CD4-positive, alpha-beta T cell treated with Interleukin-10 for 1 hour (primary cell): Measurements from ENCODE around the gene RFNG.
"Not testable (repeated sequence)": the region's sequence is repeated elsewhere in the genome, so short reads cannot be mapped to it uniquely, and the experiment has no call there.

Source experiments
- DNase-seq: peaks from one replicate; pipeline ENCODE4 v3.0.0-alpha.2; 2020

The RFNG gene

GRCh38 chr17:82039695-82040299 lies 11.8 kb downstream of the RFNG start:
- DNase-seq = no peak

DNA sequence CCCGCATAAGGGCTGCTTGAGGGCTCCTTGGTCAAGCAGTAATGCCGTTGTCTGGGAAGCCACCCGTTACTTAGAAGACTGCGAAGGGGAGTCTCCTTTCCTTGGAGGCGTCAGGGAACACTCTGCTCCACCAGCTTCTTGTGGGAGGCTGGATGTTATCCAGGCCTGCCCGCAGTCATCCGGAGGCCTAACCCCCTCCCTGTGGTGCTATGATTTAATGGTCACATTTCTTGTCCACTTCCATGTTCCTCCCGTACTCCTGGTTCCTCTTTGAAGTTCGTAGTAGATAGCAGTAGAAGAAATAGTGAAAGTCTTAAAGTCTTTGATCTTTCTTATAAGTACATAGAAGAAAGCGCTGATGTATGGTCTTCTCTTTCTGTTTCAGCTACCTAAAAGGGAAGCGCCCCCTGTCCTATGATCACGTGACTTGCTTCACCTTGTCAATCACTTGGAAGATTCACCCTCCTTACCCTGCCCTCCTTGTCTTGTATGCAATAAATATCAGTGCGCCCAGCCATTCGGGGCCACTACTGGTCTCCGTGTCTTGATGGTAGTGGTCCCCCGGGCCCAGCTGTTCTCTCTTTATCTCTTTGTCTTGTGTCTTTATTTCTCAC lies 12.7 kb downstream of the RFNG start:
- DNase-seq = not testable (repeated sequence)

- DNase-seq = no peak
These were observed 13.8 kb downstream of the RFNG start for GRCh38 chr17:82037889-82038195.

DNA sequence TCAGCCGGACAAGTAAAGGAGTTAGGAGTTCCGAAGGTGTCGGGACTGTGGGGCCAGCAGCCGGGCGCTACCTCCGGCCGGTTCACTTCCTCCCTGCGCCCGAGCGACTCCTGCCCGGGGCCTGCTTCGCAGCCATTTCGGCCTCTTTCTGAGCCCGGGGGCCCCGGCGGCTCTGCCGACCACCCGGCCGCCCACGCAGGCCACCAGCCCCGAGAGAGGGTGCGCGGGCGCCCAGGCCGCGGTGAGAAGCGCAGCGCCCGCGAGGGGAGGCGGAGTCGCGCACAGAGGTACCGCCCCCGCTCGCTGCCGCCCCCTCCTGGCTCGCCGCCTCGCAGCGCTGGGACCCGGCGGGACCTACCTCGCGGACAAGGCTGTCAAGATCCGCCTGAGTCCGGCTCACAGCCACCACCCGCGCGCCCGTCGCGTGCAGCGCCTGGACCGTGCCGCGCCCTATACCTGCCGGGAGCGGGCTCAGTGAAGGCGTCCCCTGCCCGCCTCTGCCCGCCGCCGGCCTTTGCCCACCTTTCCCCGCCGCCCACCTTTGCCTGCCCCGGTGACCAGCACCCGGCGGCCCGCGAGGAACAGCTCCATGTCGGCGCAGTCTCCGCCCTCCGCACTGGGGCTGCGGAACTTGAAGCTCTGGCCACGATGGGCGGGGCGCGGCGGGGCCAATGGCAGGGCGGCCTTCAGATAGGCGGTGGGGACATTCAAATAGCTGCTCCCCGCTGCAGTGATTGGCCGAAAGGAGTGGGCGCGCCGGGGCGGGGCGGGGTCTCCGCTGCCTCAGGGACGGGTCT lies 14.3 kb downstream of the RFNG start, which contains the start of gene DCXR:
DCXR (minus strand) TSS at position 606 of the 797 bp plus-strand sequence; CDS start at position 591, 15 bp downstream.
- DNase-seq = peak; percentile 96

- no peak for DNase-seq
These were observed 14.9 kb downstream of the RFNG start for GRCh38 chr17:82036634-82037091.

DNA sequence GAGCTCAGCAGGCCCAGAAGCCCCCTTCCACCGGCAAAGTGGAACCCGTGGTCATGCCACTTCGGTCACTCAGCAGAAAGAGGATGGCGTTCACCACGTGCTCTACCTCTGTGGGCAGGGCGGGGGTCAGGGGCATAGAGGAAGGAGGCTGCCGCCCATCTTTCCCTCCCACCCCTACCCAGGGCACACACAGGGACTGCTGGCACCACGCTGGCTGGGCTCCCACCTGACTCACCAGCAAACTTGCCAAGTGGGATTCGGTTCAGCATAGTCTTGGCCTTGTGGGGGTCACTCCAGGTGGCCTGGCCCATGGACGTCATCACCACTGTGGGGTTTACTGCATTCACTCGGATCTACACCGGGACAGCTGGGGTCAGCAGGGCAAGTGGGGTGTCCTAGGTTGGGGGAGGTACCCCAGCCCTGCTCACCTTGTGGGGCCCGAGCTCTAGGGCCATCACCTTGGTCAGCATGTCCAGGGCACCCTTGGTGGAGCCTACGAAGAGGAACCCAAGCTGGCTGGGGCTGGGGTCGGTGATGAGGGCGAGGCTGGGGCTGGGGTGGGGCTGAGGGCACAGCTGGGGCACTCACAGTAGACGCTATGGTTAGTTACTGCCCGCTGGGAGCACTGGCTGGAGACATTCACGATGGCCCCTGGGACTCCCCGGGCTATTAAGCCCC lies 15.5 kb downstream of the RFNG start:
- no peak for DNase-seq

DNA sequence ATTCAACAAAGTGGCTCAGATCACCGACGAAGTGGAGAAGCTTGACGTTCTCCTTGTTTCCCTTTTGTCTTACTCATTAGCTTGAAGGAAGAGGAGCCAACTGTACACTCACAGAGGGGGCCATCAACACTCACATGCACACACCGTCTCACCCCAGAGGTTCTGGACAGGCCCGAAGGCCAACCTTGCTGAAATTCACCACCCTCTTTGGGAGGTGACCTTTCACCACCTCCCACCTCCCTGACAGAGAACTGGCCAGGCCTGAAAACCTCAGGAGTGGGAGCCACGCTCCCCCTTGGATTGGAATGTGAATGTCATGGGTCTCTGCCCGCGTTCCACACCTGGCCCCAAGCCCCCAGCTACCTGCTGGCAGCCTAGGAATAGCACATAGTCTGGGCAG lies 16.1 kb downstream of the RFNG start:
- DNase-seq = no peak

- DNase-seq = no peak
These were observed 17.1 kb downstream of the RFNG start for GRCh38 chr17:82034371-82035011.

- DNase-seq = no peak
These were observed 18.1 kb downstream of the RFNG start for GRCh38 chr17:82033359-82034085.

DNA sequence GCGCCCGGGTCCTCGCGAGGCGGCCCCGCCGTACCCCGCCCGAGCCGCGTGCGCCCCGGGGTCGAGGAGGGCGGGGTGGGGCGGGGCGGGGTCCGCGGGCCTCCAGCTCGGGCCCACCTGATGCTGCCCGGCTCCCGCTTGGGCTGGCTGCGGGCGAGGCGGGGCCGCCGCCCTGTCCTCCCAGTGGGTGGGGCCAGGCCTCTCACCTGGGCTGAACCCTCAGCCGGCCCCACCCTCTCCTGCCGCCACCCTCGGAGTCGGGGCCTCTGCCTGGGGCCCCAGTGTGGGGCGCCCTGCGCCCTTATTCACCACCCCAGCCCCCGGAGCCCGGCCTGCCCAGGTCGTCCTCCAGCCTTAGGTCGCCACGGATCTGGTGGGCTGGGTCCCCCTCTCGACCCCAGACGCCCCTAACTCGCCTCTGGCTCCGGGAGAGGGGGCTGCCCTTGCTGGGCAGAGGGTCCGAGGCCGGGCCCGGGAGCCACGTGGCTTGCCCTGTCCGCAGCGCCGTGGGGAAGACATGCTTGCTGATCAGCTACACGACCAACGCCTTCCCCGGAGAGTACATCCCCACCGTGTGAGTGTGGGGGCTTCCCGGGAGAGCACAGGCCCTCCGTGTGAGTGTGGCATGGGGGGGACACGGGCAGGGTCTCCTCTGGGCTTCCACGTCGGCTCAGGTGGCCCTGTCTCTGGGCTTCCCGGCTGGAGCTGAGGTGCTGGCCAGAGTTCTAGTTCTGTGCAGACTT lies 19.6 kb downstream of the RFNG start:
- peak; percentile 48 for DNase-seq

GRCh38 chr17:82031303-82031884 lies 20.2 kb downstream of the RFNG start, which contains the start of gene RAC3:
Gene RAC3, plus strand, starts transcription at chr17:82031678. Its CDS starts 84 bp downstream, at chr17:82031762.
- no peak for DNase-seq

DNA sequence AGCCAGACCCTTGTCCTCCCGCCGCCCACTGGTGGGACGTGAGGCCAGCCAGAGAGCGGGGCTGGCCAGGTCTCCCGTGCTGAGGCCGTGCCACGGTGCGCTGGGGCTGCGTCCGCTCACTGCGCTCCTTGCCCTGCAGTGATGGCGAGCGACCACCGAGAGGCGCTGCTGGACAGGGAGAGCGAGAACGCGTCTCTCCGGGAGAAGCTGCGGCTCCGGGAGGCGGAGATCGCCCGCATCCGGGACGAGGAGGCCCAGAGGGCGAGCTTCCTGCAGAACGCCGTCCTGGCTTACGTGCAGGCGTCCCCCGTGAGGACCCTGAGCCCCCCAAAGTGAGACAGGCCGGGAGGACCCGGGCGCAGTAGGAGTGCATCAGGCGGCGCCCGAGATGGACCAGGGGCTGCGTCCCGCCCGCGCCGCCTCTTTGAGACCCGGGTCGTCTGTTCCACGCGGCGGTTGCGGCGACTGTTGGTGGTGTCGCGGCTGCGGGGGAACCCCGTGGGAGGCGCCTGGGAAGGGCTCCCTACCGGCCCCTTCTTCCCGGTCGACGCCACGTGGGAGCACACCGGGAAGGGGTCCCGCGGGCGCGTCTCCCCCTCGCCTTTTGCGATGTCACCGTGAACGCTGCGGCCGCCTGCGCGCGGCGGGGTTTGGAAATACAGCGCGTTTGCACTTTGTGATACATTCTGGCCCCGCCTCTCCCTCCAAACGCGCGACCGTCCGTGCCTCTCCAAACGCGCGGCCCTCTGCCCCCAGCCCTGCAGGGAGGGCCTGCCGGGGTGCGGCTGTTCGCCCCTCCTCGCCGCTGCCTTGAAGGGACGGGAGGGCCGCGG lies 20.9 kb downstream of the RFNG start:
- peak; percentile 86 for DNase-seq

DNA sequence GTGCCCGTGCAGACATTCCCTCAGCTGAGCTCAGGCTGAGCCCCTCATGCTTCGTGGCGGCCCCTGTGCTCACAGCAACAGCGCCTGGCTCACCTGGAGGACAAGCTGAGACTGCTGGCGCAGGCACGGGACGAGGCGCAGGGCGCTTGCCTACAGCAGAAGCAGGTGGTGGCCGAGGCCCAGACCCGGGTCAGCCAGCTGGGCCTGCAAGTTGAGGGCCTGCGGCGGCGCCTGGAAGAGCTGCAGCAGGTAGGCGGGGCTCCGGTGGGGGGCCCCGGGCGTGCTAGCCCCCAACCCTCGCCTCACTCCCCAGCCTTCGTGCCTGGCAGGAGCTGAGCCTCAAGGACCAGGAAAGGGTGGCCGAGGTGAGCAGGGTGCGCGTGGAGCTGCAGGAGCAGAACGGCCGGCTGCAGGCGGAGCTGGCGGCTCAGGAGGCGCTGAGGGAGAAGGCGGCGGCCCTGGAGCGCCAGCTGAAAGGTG lies 21.6 kb downstream of the RFNG start:
- DNase-seq = no peak

GRCh38 chr17:82029391-82029790 lies 22.2 kb downstream of the RFNG start:
- no peak for DNase-seq

GRCh38 chr17:82028966-82029365 lies 22.6 kb downstream of the RFNG start:
- no peak for DNase-seq

GRCh38 chr17:82028246-82028645 lies 23.4 kb downstream of the RFNG start:
- no peak for DNase-seq

- DNase-seq = no peak
These were observed 26.1 kb downstream of the RFNG start for GRCh38 chr17:82025401-82026107.

- no peak for DNase-seq
These were observed 26.8 kb downstream of the RFNG start for GRCh38 chr17:82024859-82025258.
